ENCODE data around the gene MYH10.

GRCh38 chr17:8576559-8577294 is 53.8 kb downstream of the MYH10 start:
- no peak for TF ChIP-seq CTCF (IDR thresholded peaks at IDR 0.05)
- TF ChIP-seq POLR2A (IDR thresholded peaks at IDR 0.05): no peak

Measured in ovary (tissue), 3 donors.